Body of pancreas (tissue), 4 donors: ENCODE results near the gene ACKR4. TPM values are rescaled to one million over a fixed set of nuclear protein-coding genes. Genes with fewer than 3 reads are reported as not detected.
A peak's percentile ranks its signal among the peaks of the same experiment; 100 is the strongest.
"Not testable (repeated sequence)": the region's sequence is repeated elsewhere in the genome, so short reads cannot be mapped to it uniquely, and the experiment has no call there.

Source experiments
- ATAC-seq: fragments of 150-250 bp; one replicate; pipeline ENCODE4 v1.9.1; 2016
- DNase-seq, 4 donors: peaks; one replicate each; pipeline ENCODE4 v3.0.0-alpha.2; 2019
- H3K27ac ChIP-seq, 4 donors: fragments of 200-600 bp; sonication (generic); 1 replicate in 3 of 4; 2 replicates in 1 of 4; pipeline versions ENCODE4 v1.5.1 to v1.6.1; 2016 to 2019; ENCODE audit warnings: mild to moderate bottlenecking in 1 of 4, mixed read lengths in 1 of 4, moderate library complexity in 1 of 4
- H3K27me3 ChIP-seq, 2 donors: fragments of 200-600 bp; sonication (generic); one replicate each; pipeline ENCODE4 v1.6.0; 2016; ENCODE audit warnings: mild to moderate bottlenecking in 1 of 2
- H3K36me3 ChIP-seq, 2 donors: fragments of 200-600 bp; sonication (generic); replicated peaks in 1 of 2; 2 replicates each; pipeline ENCODE4 v1.5.1; 2016; ENCODE audit warnings: low read depth in 2 of 2; ENCODE audit not compliant: insufficient read depth in 1 of 2
- H3K4me1 ChIP-seq: fragments of 200-600 bp; sonication (generic); one replicate; pipeline ENCODE4 v1.6.0; 2016
- H3K4me3 ChIP-seq, 2 donors: fragments of 200-600 bp; sonication (generic); 1 replicate in 1 of 2; 2 replicates in 1 of 2; pipeline ENCODE4 v1.5.1; 2016 to 2019
- H3K9me3 ChIP-seq, 3 donors: fragments of 200-600 bp; sonication (generic); 1 replicate in 2 of 3; 2 replicates in 1 of 3; pipeline ENCODE4 v1.5.1; 2016
- POLR2A ChIP-seq, 3 donors: fragments of 450-650 bp; IDR thresholded peaks; one replicate each; pipeline ENCODE4 v1.6.1; 2016; ENCODE audit warnings: antibody characterized with exemption in 3 of 3, mild to moderate bottlenecking in 2 of 3
- WGBS, 2 donors: methylation state at CpG; one replicate each; pipeline ENCODE4 v1.1.5; 2017; 5-methylcytosine and 5-hydroxymethylcytosine counted together
- intact Hi-C: fragments of 100-400 bp; cut with DNase I; formaldehyde crosslinking; loops from one replicate; pipeline ENCODE4 v1.15.1; 2023
- total RNA-seq, 2 donors: library from RNA; depleted of rRNA; stranded (reverse); fragments of >200 nt; gene quantifications; one replicate each; pipeline ENCODE4 v1.1.0, GENCODE V29; 2016
- TF ChIP-seq, protein P1 (sequence below), 7 experiments: fragments of 450-650 bp in 4 of 7; fragments of 200-600 bp in 3 of 7; sonication (generic) in 3 of 7; IDR thresholded peaks; one replicate each; pipeline ENCODE4 v1.5.1; 2016 to 2019; ENCODE audit warnings: antibody characterized with exemption in 7 of 7

ACKR4 gene
- total RNA-seq, 2 donors from 2014 or later: 1.3 to 2.0 TPM

DNA sequence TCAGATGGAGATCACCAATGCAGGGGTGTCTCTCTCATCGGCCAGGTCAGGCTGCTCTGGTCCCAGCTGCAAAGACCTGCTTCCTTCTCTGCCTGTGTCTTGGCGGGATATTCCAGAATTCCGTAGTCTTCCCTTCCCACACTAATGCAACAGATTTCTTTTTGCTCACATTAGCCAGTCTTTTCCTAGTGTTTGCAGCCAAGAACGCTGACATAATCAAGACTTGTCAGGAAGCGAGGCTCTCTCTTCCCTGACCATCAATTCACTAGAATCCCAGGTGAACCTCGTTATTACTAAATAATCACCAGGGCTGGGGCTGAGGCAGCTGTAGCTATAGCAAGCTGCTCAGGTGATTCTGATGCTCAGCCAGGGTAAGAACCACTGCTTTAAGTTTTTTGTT lies 43.2 kb upstream of the ACKR4 start:
- peak in 1 of 4 donors; percentile 15 for DNase-seq
- intact Hi-C loops: no loop called here
- Histone ChIP-seq H3K4me3 (no peak overlapping the region), H3K4me1 (peaks cover 89% of the 10 kb centered on the region), H3K27me3 (no peaks in the 10 kb centered on the region), H3K9me3 (no peaks in the 10 kb centered on the region), H3K36me3 (no peaks in the 10 kb centered on the region), H3K27ac (peak overlapping the region in 3 of 4 donors; percentile 58 to 74 (median 74))
- TF ChIP-seq POLR2A (IDR thresholded peaks at IDR 0.05): no peak
- TF ChIP-seq, protein P1, sequence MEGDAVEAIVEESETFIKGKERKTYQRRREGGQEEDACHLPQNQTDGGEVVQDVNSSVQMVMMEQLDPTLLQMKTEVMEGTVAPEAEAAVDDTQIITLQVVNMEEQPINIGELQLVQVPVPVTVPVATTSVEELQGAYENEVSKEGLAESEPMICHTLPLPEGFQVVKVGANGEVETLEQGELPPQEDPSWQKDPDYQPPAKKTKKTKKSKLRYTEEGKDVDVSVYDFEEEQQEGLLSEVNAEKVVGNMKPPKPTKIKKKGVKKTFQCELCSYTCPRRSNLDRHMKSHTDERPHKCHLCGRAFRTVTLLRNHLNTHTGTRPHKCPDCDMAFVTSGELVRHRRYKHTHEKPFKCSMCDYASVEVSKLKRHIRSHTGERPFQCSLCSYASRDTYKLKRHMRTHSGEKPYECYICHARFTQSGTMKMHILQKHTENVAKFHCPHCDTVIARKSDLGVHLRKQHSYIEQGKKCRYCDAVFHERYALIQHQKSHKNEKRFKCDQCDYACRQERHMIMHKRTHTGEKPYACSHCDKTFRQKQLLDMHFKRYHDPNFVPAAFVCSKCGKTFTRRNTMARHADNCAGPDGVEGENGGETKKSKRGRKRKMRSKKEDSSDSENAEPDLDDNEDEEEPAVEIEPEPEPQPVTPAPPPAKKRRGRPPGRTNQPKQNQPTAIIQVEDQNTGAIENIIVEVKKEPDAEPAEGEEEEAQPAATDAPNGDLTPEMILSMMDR (IDR thresholded peaks at IDR 0.05): no peak
- WGBS, 2 donors: 42 to 52% methylated on average over 6 of the region's 6 CpGs
- ATAC-seq: no peak

DNA sequence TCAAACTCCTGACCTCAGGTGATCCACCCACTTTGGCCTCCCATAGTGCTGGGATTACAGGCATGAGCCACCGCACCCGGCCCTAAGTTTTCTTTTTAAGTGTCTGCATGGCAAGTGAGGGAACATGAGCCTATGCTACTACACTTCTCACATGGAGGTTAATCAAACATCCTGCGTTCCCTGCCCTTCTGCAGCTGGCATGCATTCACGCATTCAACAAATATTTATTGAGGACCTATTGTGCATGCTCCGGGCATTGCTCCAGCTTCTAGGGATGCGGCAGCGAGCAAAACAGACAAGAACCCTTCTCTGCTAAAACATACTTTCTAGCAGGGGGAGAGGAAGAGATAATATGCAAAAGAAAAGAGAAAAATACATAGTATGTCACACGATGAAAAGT lies 42.6 kb upstream of the ACKR4 start:
- peaks cover 83% of the 10 kb centered on the region for H3K4me1 ChIP-seq
- 12 to 27% methylated on average over 8 of the region's 8 CpGs for WGBS, 2 donors

DNA sequence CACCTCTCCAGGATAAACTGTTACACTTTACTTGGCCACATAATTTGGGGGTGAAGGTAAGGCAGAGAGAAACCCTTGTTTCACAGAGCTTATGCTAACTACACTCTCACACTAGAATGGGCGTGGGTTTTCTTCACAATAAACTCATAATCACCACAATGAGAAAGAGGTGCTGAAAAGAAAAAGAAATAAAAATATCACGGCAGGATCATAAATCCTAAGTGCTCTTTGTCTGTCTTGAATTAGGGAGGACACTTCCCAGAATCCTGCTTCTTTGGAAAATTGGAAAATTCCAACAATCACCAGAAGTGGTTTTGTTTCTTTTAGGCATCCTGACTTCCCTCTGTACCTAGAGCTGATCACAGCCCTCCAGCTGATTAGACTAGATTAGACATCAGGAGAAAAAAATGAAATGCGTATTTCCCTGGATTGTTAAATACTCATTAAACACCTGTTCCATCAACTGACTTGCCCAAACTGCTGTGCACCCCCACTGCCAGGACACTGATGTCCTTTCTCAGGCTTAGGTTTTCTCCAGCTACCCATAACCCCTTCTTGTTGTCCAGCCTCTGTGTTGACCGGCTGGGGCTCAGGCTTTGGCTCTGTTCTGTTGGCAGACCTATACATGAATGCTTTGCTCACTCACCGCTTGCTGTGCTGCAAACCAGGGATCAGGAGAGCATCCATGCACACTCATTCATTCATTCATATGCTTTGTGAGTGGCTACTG lies 41.6 kb upstream of the ACKR4 start:
- ATAC-seq (peak; percentile 63), DNase-seq (peak; percentile 38 to 59 (median 42))
- no peaks in the 10 kb centered on the region for H3K36me3 ChIP-seq
- no peaks in the 10 kb centered on the region for H3K9me3 ChIP-seq
- H3K27me3 ChIP-seq: no peaks in the 10 kb centered on the region
- no peak overlapping the region for H3K4me3 ChIP-seq
- peak overlapping the region; percentile 58 to 74 (median 72) for H3K27ac ChIP-seq
- 44 to 48% methylated on average over 5 of the region's 5 CpGs for WGBS, 2 donors
- intact Hi-C loops: no loop called here
- TF ChIP-seq POLR2A (IDR thresholded peaks at IDR 0.05): no peak
- TF ChIP-seq, protein P1 (IDR thresholded peaks at IDR 0.05): no peak
- H3K4me1 ChIP-seq: peaks cover 73% of the 10 kb centered on the region

More for the DNA sequence above, 42.6 kb upstream of the ACKR4 start:
- H3K4me3 ChIP-seq: no peak overlapping the region
- H3K9me3 ChIP-seq: no peaks in the 10 kb centered on the region
- DNase-seq: peak; percentile 43 to 61 (median 51)
- H3K36me3 ChIP-seq: no peaks in the 10 kb centered on the region
- H3K27ac ChIP-seq: peak overlapping the region in 3 of 4 donors; percentile 58 to 74 (median 74)
- peak; percentile 33 for ATAC-seq
- intact Hi-C loops: no loop called here
- TF ChIP-seq POLR2A (IDR thresholded peaks at IDR 0.05): no peak
- TF ChIP-seq, protein P1 (IDR thresholded peaks at IDR 0.05): no peak
- H3K27me3 ChIP-seq: no peaks in the 10 kb centered on the region

DNA sequence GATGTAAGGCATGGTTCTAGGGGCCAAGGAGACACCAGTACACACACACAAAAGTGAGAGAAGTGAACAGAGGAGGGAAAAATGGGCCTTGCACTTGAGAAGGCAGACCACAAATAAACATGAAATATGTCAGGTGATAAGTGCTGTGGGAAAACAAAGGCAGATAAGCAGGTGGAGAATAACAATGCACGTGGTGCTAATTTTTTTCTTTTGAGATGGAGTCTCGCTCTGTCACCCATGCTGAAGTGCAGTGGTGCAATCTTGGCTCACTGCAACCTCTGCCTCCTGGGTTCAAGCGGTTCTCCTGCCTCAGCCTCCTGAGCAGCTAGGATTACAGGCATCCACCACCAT lies 41.1 kb upstream of the ACKR4 start:
- intact Hi-C loops, H3K9me3 ChIP-seq, H3K4me3 ChIP-seq, H3K27me3 ChIP-seq, H3K36me3 ChIP-seq: not testable (repeated sequence)
- ATAC-seq (peak; percentile 72), DNase-seq (peak in 2 of 4 donors; percentile 35 to 43)
- 35 to 43% methylated on average over 3 of the region's 3 CpGs for WGBS, 2 donors
- Histone ChIP-seq H3K27ac (peak overlapping the region; percentile 58 to 74 (median 72)), H3K4me1 (peaks cover 67% of the 10 kb centered on the region)

DNA sequence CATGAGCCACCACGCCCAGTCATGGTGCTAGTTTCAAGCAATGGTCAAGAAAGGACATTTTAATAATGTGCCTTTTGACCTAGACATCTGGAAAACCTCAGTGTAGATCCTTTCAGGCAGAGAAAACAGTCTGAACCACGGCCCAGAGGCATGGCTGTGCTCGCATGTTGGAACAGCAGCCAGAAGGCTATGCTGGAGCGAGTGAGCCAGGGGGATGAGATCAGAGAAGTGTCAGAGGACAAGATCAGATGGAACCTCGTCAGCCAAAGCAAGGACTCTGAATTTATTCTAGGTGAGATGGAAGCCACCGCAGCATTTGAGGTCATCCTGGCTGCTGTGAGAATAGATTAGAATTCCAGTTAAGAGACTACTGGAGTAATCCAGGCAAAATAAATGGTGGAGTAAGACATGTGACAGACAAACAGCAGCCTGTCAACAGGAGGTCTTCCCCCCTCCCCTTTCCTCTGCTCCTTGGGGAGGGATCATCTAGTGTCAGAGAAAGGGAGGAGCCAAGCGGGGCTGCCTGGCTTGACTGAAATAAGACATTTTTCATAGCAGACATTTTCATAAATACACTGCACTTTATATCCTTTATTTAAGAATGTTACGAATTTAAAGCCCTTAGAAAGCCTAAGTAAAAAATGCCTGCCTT lies 40.4 kb upstream of the ACKR4 start:
- intact Hi-C loops: no loop called here
- TF ChIP-seq POLR2A (IDR thresholded peaks at IDR 0.05): no peak
- TF ChIP-seq, protein P1 (IDR thresholded peaks at IDR 0.05): no peak

More for the DNA sequence above, 40.4 kb upstream of the ACKR4 start:
- ATAC-seq (no peak), DNase-seq (peak in 2 of 4 donors; percentile 22 to 44)
- Histone ChIP-seq H3K4me3 (no peak overlapping the region), H3K4me1 (peaks cover 61% of the 10 kb centered on the region), H3K9me3 (no peaks in the 10 kb centered on the region), H3K27me3 (no peaks in the 10 kb centered on the region), H3K36me3 (no peaks in the 10 kb centered on the region), H3K27ac (peak overlapping the region; percentile 58 to 74 (median 72))
- WGBS, 2 donors: 89% methylated on average over 8 of the region's 8 CpGs
